Nephron (organoid): ENCODE measurements around the gene PCBD1.

Source experiments
- H3K27ac Mint-ChIP-seq, 3 experiments: 2 replicates each; pipeline ENCODE4 v1.8.0; 2020; ENCODE audit warnings: mixed read lengths in 3 of 3, mild to moderate bottlenecking in 2 of 3, moderate library complexity in 1 of 3
- H3K27me3 Mint-ChIP-seq: 2 replicates; pipeline ENCODE4 v1.8.0; 2021; ENCODE audit warnings: low read depth, mild to moderate bottlenecking, moderate library complexity, mixed read lengths
- H3K36me3 Mint-ChIP-seq: 2 replicates; pipeline ENCODE4 v1.8.0; 2020; ENCODE audit warnings: low read depth, mixed read lengths
- H3K4me1 Mint-ChIP-seq: 2 replicates; pipeline ENCODE4 v1.8.0; 2020; ENCODE audit warnings: mixed read lengths
- H3K4me3 Mint-ChIP-seq, 3 experiments: 2 replicates each; pipeline ENCODE4 v1.8.0; 2020; ENCODE audit warnings: mild to moderate bottlenecking in 3 of 3, mixed read lengths in 3 of 3, moderate library complexity in 2 of 3
- H3K9me3 Mint-ChIP-seq: 2 replicates; pipeline ENCODE4 v1.8.0; 2020; ENCODE audit warnings: mixed read lengths
- TF ChIP-seq, protein P1 (sequence below), 3 experiments: fragments of 200-600 bp; sonication (generic); IDR thresholded peaks; one replicate each; pipeline ENCODE4 v1.5.0; 2021; ENCODE audit warnings: antibody characterized with exemption in 3 of 3; ENCODE audit not compliant: unreplicated experiment in 3 of 3

Gene PCBD1

DNA sequence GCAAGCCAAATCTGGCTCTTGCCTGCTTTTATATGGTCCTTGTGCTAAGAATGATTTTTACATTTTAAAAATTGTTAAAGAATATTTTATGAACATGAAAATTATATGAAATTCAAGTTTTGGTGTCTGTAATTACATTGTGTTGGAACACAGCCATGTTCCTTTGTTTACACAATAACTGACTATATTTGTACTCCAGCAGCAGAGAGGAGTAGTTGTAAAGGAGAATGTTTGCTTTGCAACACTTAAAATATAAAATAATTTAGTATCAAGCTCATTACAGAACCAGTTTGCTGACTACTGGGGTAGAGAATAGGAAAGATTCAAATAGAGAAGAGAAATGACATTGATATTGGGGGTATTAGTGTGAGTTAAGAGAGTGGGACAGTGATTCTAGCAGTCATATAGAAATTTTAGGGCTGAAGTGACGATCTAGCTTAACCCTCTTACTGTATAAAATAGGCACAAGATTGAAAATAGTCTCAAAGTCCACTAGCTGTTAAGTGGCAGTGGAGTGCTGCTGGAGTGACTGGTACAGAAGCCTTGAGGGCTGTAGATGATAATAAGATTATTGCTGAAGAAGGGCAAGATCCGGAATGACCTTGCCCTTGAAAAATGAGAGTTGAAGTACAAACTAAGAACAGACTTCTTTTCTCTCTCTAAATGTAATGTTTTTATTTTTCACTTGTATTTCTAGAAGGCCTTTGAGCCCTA is 44.4 kb downstream of the PCBD1 start:
- Mint-ChIP-seq H3K27me3 (no peaks in the 10 kb centered on the region), H3K36me3 (peaks cover 66% of the 10 kb centered on the region), H3K27ac (no peak overlapping the region), H3K9me3 (no peaks in the 10 kb centered on the region), H3K4me3 (no peak overlapping the region), H3K4me1 (peaks cover 12% of the 10 kb centered on the region)
- TF ChIP-seq, protein P1, sequence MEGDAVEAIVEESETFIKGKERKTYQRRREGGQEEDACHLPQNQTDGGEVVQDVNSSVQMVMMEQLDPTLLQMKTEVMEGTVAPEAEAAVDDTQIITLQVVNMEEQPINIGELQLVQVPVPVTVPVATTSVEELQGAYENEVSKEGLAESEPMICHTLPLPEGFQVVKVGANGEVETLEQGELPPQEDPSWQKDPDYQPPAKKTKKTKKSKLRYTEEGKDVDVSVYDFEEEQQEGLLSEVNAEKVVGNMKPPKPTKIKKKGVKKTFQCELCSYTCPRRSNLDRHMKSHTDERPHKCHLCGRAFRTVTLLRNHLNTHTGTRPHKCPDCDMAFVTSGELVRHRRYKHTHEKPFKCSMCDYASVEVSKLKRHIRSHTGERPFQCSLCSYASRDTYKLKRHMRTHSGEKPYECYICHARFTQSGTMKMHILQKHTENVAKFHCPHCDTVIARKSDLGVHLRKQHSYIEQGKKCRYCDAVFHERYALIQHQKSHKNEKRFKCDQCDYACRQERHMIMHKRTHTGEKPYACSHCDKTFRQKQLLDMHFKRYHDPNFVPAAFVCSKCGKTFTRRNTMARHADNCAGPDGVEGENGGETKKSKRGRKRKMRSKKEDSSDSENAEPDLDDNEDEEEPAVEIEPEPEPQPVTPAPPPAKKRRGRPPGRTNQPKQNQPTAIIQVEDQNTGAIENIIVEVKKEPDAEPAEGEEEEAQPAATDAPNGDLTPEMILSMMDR (IDR thresholded peaks at IDR 0.05; ENCODE audit: unreplicated experiment in 3 of 3), result no peak

DNA sequence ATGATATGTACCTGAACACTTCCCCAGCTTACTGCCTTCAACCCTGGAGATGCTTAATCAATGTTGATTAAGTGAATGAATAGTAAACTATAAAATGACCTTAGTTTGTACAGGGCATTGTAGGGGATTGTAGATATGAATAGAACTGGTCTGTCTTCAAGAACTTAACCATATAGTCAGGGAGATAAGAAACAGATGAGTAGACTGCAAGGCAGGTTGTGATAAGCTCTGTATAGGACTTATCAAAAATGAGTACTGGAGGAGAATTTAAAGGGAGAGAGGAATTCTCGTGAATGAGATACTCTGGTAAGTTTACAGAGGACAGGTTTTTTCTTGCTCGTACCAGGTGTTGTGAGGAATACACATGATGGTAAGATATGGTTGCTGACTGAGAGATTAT is 45.0 kb downstream of the PCBD1 start:
- Mint-ChIP-seq H3K36me3 (peaks cover 64% of the 10 kb centered on the region), H3K9me3 (no peaks in the 10 kb centered on the region), H3K4me1 (peaks cover 8% of the 10 kb centered on the region), H3K27ac (no peak overlapping the region), H3K4me3 (no peak overlapping the region), H3K27me3 (no peaks in the 10 kb centered on the region)
- TF ChIP-seq, protein P1 (IDR thresholded peaks at IDR 0.05; ENCODE audit: unreplicated experiment in 3 of 3), result no peak

DNA sequence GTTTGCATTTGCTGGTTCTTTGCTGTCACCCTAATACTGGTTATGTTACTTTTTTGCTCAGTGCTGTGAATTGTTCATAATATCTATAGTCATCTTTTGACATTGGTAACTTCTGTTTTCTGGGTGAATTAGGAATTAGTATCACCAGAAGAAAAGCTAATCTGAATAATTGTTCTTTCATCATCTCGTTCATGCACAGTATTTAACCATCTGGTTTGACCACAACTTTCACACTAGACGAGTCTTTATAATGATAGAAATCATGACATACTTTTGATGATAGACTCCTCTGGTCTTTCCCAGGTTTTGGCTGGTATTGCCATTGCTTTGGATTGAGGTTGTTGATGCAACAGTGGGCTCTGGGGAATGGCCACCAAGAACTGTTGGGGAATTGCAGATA is 47.5 kb downstream of the PCBD1 start:
- Mint-ChIP-seq H3K27ac (no peak overlapping the region), H3K9me3 (no peaks in the 10 kb centered on the region)

DNA sequence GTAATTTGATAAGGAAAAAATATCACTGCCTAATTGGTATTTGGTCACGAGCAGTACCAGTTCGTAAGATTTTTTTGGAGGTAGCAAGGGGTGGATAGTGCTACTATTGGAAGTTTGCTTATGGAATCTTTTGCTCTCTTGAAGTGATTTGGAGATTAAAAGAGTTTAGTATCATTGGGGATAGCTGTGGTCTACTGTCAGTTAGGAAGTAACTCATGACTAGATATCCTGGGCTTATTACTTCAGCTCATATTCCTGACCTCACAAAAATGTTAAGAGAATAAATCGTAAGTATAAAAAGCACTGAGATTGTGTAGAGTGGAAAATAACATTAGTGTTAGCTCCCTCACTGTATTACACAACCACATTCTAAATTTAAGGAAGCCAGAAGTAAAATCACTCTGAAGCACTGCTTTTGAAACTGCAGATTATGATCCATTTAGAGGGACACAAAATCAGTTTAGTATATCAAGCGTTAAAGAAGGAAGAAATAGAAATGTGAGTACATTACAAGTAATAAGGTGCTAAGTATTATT is 50.0 kb downstream of the PCBD1 start:
- Mint-ChIP-seq H3K4me3 (no peak overlapping the region), H3K27me3 (no peaks in the 10 kb centered on the region), H3K36me3 (peaks cover 66% of the 10 kb centered on the region), H3K9me3 (no peaks in the 10 kb centered on the region), H3K27ac (no peak overlapping the region), H3K4me1 (peaks cover 15% of the 10 kb centered on the region)
- TF ChIP-seq, protein P1 (IDR thresholded peaks at IDR 0.05; ENCODE audit: unreplicated experiment in 3 of 3), result no peak

More for the DNA sequence above, 47.5 kb downstream of the PCBD1 start:
- peaks cover 75% of the 10 kb centered on the region for H3K36me3 Mint-ChIP-seq
- H3K4me1 Mint-ChIP-seq, result no peaks in the 10 kb centered on the region
- TF ChIP-seq, protein P1 (IDR thresholded peaks at IDR 0.05; ENCODE audit: unreplicated experiment in 3 of 3), result no peak
- H3K27me3 Mint-ChIP-seq, result no peaks in the 10 kb centered on the region
- no peak overlapping the region for H3K4me3 Mint-ChIP-seq

DNA sequence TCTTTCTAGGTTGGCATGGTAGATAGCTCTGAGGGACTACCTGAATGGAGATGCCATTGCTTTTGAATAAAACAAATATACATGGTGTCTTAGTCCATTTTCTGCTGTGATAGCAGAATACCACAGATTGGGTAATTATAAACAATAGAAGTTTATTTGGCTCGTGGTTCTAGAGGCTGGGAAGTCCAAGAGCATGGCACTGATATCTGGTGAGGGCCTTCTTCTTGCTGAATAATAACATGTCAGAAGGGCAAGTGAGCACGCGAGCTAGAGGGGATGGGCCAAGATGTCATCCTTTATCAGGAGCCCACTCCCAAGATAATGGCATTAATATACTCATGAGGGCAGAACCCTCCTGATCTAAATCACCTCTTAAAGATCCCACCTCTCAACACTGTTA is 50.7 kb downstream of the PCBD1 start:
- TF ChIP-seq, protein P1 (IDR thresholded peaks at IDR 0.05; ENCODE audit: unreplicated experiment in 3 of 3), result no peak
- Mint-ChIP-seq H3K27ac (no peak overlapping the region), H3K4me3 (no peak overlapping the region), H3K4me1 (peaks cover 22% of the 10 kb centered on the region), H3K36me3 (peaks cover 61% of the 10 kb centered on the region), H3K9me3 (no peaks in the 10 kb centered on the region), H3K27me3 (no peaks in the 10 kb centered on the region)

DNA sequence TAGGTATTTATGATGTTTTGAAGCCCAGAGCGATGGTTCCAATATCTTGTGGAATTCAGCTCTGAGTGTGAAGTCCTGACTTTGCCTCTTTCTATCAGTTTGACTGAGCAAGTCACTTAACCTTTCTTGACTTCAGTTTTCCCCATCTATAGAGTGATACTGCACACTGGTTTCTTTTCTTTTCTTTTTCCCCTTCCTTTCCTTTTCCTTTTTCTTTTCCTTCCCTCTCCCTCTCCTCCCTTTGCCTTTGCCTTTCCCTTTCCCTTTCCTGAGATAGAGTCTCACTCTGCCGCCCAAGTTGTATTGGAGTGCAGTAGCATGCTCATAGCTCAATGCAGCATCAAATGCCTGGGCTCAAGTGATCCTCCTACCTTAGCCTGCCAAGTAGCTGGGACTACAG is 52.0 kb downstream of the PCBD1 start:
- Mint-ChIP-seq H3K4me3 (no peak overlapping the region), H3K4me1 (peaks cover 31% of the 10 kb centered on the region), H3K9me3 (no peaks in the 10 kb centered on the region), H3K27ac (peak overlapping the region in 2 of 3 experiments; percentile 43 to 49), H3K36me3 (peaks cover 50% of the 10 kb centered on the region), H3K27me3 (no peaks in the 10 kb centered on the region)
- TF ChIP-seq, protein P1 (IDR thresholded peaks at IDR 0.05; ENCODE audit: unreplicated experiment in 3 of 3), result no peak
